ENCODE data around the gene MTA2.

MTA2 gene

GRCh38 chr11:62546929-62547625 lies 54.6 kb downstream of the MTA2 start:
- no peak for DNase-seq (ENCODE audit: low read depth, low spot score)

- no peak for DNase-seq (ENCODE audit: low read depth, low spot score)
These were observed 55.3 kb downstream of the MTA2 start, which contains the start of gene AHNAK for GRCh38 chr11:62546244-62546928. Gene AHNAK (minus strand): TSS chr11:62546806. CDS start chr11:62536098, 10,708 bp downstream.

- DNase-seq (ENCODE audit: low read depth, low spot score): peak; percentile 83
These were observed 56.0 kb downstream of the MTA2 start for GRCh38 chr11:62545437-62546243.

- no peak for DNase-seq (ENCODE audit: low read depth, low spot score)
These were observed 56.9 kb downstream of the MTA2 start for GRCh38 chr11:62544581-62545436.

- no peak for DNase-seq (ENCODE audit: low read depth, low spot score)
These were observed 57.8 kb downstream of the MTA2 start for GRCh38 chr11:62543680-62544444.

Data from smooth muscle cell of the brain vasculature (primary cell).